ENCODE results near the gene MYO15A.

MYO15A gene

DNA sequence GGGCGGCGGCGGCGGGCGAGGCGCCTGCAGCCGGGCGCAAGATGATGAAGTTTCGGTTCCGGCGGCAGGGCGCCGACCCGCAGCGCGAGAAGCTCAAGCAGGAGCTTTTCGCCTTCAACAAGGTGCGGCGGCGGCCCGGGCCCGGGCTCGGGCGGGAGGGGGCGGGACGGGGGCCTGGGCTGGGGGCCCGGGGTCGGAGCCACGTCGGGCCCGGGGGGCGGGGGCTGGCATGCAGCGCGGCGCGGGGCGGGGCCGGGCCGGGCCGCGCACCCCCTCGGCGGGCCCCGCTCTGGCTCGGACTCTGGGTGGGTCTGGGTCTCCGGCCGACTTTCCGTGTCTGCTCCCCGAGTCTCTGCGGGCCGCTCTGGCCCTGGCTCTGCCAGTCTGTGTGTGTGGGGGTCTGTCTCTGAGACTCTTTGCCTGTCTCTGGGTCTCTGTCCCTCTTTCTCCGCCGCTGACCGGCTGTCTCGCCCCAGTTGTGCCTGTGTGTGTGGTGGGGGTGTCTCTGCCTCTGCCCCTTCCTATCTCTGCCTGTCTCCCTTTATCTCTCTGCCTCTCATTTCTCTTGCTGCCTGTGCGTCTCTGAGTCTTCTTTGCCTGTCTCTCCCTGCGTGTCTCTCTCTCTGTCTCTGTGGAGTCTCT lies 117.2 kb downstream of the MYO15A start:
- no peak for DNase-seq

DNA sequence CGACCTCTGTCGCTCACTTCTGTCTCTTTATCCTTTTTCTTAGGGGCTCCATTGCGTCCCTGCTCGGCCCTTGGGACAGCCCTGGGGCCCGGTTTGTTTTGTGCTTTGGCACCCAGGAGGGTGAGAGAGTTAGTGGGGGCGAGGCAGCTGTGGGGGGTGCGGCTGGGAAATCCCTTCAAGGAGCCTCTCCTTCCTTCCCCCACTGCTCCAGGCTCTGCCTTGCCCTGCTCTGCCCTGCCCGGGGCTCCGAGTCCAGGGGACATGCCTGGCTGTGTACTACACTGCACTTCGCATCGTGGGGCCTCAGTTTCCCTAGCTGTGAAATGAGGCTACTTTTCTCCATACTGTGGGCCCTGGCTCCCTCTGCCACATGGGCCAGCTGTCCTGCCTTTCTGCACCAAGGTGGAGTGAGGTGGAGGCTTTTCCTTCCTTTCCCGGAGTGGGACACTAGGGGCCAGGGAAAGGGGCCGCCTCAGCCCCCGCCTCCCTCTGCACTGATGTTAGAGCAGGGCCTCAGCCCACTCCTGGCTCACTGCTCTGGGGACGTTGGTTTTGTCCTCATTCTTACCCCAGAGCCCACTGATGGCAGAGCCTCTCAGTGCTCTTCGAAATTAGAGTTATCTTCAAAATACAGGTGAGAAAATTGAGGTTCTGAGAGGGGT lies 117.9 kb downstream of the MYO15A start:
- no peak for DNase-seq

DNA sequence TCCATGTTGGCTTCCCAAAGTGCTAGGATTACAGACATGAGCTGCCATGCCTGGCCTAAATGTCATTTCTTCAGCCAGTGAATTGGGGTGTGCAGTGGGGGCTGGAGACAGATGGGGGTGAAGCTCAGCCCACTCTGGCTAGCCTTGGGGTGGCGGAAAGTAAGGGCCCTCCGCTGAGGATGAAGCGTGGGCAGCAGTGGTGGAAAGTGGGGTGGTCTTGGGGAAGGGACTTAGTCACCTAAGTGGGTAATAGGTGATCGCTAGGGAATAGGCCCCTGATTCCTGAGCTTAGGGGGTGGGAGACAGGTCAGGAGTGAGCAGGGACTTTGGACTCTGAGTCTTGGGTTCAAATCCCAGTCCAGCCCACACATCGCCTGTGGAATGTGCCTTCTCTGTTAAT lies 119.1 kb downstream of the MYO15A start:
- no peak for DNase-seq

DNA sequence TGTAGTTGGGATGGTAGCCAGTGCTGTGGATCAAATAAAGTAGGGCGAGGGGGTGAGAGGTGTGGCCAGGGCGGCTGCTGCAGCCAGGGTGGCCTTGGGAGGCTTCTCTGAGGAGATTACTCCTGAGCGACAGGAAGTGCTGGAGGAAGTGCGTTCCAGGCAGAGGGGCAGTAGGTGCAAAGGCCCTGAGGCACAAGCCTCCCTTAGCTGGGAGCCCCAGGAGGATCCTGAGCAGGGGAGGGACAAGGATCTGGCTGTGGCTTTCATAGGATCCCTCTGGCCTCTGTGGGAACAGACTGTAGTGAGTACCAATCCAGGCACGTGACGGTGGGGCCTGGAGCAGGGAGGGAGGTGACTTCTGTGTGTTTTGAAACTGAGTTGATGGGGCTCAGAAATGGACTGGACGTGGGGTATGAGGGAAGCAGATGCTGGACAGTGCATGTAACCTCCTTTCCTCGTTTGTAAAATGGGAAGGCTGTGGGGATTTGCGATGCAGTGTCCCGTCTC lies 119.7 kb downstream of the MYO15A start:
- DNase-seq, result no peak

DNA sequence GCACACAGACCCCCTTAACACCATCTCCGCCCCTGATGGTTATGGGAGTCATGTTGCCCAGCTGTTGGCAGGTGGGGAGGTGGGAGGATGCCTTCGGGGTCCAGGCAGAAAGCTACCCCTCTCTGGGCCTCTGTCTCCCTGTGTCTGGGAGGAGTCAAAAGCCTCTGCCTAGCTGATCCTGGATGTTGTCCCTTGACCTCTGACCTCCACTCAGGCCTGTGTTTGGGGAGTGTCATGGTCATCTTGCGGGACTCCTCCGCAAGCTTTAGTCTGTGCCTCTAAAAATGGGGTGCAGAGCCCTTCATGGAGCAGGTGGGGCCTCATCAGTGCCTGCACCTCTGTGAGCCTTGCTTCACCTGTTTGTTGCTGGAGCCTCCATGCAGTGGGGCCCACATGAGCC lies 120.7 kb downstream of the MYO15A start:
- no peak for DNase-seq
